ENCODE data around the gene PDE1A. TPM values are rescaled to one million over a fixed set of nuclear protein-coding genes. Genes with fewer than 3 reads are reported as not detected.

Gene PDE1A
- polyA plus RNA-seq, 1 experiment, result 1.0 TPM

GRCh38 chr2:182448371-182448770 is 21.5 kb upstream of the PDE1A start:
- Histone ChIP-seq H3K36me3 (ENCODE audit: control insufficient read depth, insufficient read depth, low read length) (no peaks in the 10 kb centered on the region), H3K4me3 (ENCODE audit: low read depth, low read length) (no peak overlapping the region), H3K27me3 (ENCODE audit: control insufficient read depth, insufficient read depth, low read length) (no peaks in the 10 kb centered on the region)
- ChIA-PET POLR2A (no interaction called here), CTCF (no interaction called here)
- TF ChIP-seq, protein P1, sequence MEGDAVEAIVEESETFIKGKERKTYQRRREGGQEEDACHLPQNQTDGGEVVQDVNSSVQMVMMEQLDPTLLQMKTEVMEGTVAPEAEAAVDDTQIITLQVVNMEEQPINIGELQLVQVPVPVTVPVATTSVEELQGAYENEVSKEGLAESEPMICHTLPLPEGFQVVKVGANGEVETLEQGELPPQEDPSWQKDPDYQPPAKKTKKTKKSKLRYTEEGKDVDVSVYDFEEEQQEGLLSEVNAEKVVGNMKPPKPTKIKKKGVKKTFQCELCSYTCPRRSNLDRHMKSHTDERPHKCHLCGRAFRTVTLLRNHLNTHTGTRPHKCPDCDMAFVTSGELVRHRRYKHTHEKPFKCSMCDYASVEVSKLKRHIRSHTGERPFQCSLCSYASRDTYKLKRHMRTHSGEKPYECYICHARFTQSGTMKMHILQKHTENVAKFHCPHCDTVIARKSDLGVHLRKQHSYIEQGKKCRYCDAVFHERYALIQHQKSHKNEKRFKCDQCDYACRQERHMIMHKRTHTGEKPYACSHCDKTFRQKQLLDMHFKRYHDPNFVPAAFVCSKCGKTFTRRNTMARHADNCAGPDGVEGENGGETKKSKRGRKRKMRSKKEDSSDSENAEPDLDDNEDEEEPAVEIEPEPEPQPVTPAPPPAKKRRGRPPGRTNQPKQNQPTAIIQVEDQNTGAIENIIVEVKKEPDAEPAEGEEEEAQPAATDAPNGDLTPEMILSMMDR (IDR thresholded peaks at IDR 0.05; ENCODE audit: insufficient read depth, low read depth, low read length), result no peak
- no peak for DNase-seq (ENCODE audit: low read depth)

GRCh38 chr2:182447863-182448262 is 21.0 kb upstream of the PDE1A start:
- Histone ChIP-seq H3K36me3 (ENCODE audit: control insufficient read depth, insufficient read depth, low read length) (no peaks in the 10 kb centered on the region), H3K4me3 (ENCODE audit: low read depth, low read length) (no peak overlapping the region), H3K27me3 (ENCODE audit: control insufficient read depth, insufficient read depth, low read length) (no peaks in the 10 kb centered on the region)
- CTCF ChIA-PET, result interaction anchor here (1.1 kb wide), 1 partner anchor 202 kb away, joined by 4 read pairs; no protein-coding TSS in a partner anchor
- peak; percentile 70 for DNase-seq (ENCODE audit: low read depth)
- TF ChIP-seq, protein P1 (IDR thresholded peaks at IDR 0.05; ENCODE audit: insufficient read depth, low read depth, low read length), result no peak
- POLR2A ChIA-PET, result no interaction called here

- no peaks in the 10 kb centered on the region for H3K36me3 ChIP-seq (ENCODE audit: control insufficient read depth, insufficient read depth, low read length)
- DNase-seq (ENCODE audit: low read depth), result no peak
- TF ChIP-seq, protein P1 (IDR thresholded peaks at IDR 0.05; ENCODE audit: insufficient read depth, low read depth, low read length), result no peak
- ChIA-PET CTCF (interaction anchor here (0.6 to 1.1 kb wide), 2 partner anchors 70 to 203 kb away, joined by 3 to 4 read pairs; no protein-coding TSS in a partner anchor), POLR2A (no interaction called here)
- H3K27me3 ChIP-seq (ENCODE audit: control insufficient read depth, insufficient read depth, low read length), result no peaks in the 10 kb centered on the region
- no peak overlapping the region for H3K4me3 ChIP-seq (ENCODE audit: low read depth, low read length)
These were observed 20.3 kb upstream of the PDE1A start for GRCh38 chr2:182447163-182447562.

DNA sequence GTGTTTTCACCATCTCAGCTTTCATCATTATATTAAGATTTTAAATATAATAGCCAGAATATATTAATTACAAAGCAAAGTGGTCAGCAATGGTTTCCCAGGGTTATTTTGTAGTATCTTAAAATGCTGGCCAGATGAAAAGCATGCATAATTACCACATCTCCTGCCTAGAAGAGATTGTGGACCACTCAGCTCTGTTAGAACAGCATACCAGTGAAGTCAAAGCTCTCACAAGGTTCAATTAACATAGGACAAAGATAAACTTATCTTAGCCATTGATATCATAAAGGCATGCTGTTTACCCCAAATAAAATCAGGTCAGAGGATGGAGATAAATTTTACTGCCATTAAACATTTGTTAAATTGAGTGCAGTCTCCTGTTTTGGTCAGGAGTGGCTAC is 19.3 kb upstream of the PDE1A start:
- no peak for DNase-seq (ENCODE audit: low read depth)
- ChIA-PET POLR2A (no interaction called here), CTCF (interaction anchor here (0.6 to 1.1 kb wide), 3 partner anchors 72 to 203 kb away, joined by 3 read pairs; no protein-coding TSS in a partner anchor)
- TF ChIP-seq, protein P1 (IDR thresholded peaks at IDR 0.05; ENCODE audit: insufficient read depth, low read depth, low read length), result no peak
- no peaks in the 10 kb centered on the region for H3K36me3 ChIP-seq (ENCODE audit: control insufficient read depth, insufficient read depth, low read length)
- H3K27me3 ChIP-seq (ENCODE audit: control insufficient read depth, insufficient read depth, low read length), result no peaks in the 10 kb centered on the region
- H3K4me3 ChIP-seq (ENCODE audit: low read depth, low read length), result no peak overlapping the region

DNA sequence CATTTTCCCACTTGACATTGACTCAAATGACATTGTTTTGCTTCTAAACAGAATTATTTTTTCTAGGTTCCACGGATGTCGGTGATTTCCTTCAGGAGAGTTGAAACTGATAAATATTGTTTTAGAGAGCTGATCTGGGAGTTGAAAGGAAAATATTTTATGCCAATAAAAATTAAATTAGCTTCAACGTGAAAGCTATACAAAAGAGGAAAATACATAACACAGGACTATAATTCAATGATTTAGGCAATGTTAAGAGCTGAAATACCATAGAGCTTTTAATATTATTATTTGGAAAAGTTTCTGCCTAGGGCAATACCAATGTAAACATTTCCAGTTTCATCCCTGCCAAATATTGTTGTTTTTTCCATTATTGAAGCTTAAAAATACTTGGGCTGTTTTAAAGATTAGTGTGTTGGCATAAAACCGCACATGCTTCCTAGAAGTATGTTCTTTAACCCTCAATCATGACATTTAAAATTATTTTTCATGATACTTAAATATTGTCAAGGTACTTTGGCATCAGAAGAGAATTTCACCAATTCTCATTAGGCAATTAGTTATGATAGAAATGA is 18.6 kb upstream of the PDE1A start:
- no peak for DNase-seq (ENCODE audit: low read depth)
- Histone ChIP-seq H3K36me3 (ENCODE audit: control insufficient read depth, insufficient read depth, low read length) (no peaks in the 10 kb centered on the region), H3K4me3 (ENCODE audit: low read depth, low read length) (no peak overlapping the region), H3K27me3 (ENCODE audit: control insufficient read depth, insufficient read depth, low read length) (no peaks in the 10 kb centered on the region)
- ChIA-PET POLR2A (no interaction called here), CTCF (interaction anchor here (0.6 to 1.6 kb wide), 4 partner anchors 12 to 205 kb away, joined by 3 read pairs; no protein-coding TSS in a partner anchor)
- TF ChIP-seq, protein P1 (IDR thresholded peaks at IDR 0.05; ENCODE audit: insufficient read depth, low read depth, low read length), result no peak
